ENCODE measurements around the gene FBXL13.
"Not testable (repeated sequence)": the region's sequence is repeated elsewhere in the genome, so short reads cannot be mapped to it uniquely, and the experiment has no call there.

FBXL13 gene

GRCh38 chr7:102819151-102819550 lies 255.4 kb downstream of the FBXL13 start:
- no peak for DNase-seq (ENCODE audit: low read depth in 2 of 2)

- DNase-seq (ENCODE audit: low read depth in 2 of 2), result no peak
These were observed 256.7 kb downstream of the FBXL13 start for GRCh38 chr7:102817616-102818573.

GRCh38 chr7:102814025-102814471 lies 260.5 kb downstream of the FBXL13 start:
- DNase-seq (ENCODE audit: low read depth in 2 of 2), result no peak

GRCh38 chr7:102813191-102814024 lies 261.2 kb downstream of the FBXL13 start:
- DNase-seq (ENCODE audit: low read depth in 2 of 2), result no peak

- no peak for DNase-seq (ENCODE audit: low read depth in 2 of 2)
These were observed 262.5 kb downstream of the FBXL13 start for GRCh38 chr7:102811942-102812678.

- no peak for DNase-seq (ENCODE audit: low read depth in 2 of 2)
These were observed 263.7 kb downstream of the FBXL13 start for GRCh38 chr7:102810916-102811315.

GRCh38 chr7:102806613-102807012 lies 268.0 kb downstream of the FBXL13 start:
- DNase-seq (ENCODE audit: low read depth in 2 of 2), result no peak

- not testable (repeated sequence) for DNase-seq (ENCODE audit: low read depth in 2 of 2)
These were observed 278.5 kb downstream of the FBXL13 start for GRCh38 chr7:102795987-102796595.

GRCh38 chr7:102794567-102794966 lies 280.0 kb downstream of the FBXL13 start:
- DNase-seq (ENCODE audit: low read depth in 2 of 2), result not testable (repeated sequence)

GRCh38 chr7:102791831-102792230 lies 282.8 kb downstream of the FBXL13 start:
- DNase-seq (ENCODE audit: low read depth in 2 of 2), result not testable (repeated sequence)

- DNase-seq (ENCODE audit: low read depth in 2 of 2), result not testable (repeated sequence)
These were observed 283.2 kb downstream of the FBXL13 start for GRCh38 chr7:102791367-102791766.

GRCh38 chr7:102790364-102791100 lies 284.1 kb downstream of the FBXL13 start:
- DNase-seq (ENCODE audit: low read depth in 2 of 2), result not testable (repeated sequence)

GRCh38 chr7:102788770-102789169 lies 285.8 kb downstream of the FBXL13 start:
- DNase-seq (ENCODE audit: low read depth in 2 of 2), result not testable (repeated sequence)

GRCh38 chr7:102780926-102781325 lies 293.7 kb downstream of the FBXL13 start:
- not testable (repeated sequence) for DNase-seq (ENCODE audit: low read depth in 2 of 2)

GRCh38 chr7:102778663-102779062 lies 295.9 kb downstream of the FBXL13 start:
- DNase-seq (ENCODE audit: low read depth in 2 of 2), result not testable (repeated sequence)

GRCh38 chr7:102776217-102776616 lies 298.4 kb downstream of the FBXL13 start:
- DNase-seq (ENCODE audit: low read depth in 2 of 2), result not testable (repeated sequence)

GRCh38 chr7:102770467-102770866 lies 304.1 kb downstream of the FBXL13 start:
- not testable (repeated sequence) for DNase-seq (ENCODE audit: low read depth in 2 of 2)

GRCh38 chr7:102769657-102770192 lies 304.9 kb downstream of the FBXL13 start:
- DNase-seq (ENCODE audit: low read depth in 2 of 2), result not testable (repeated sequence)

- not testable (repeated sequence) for DNase-seq (ENCODE audit: low read depth in 2 of 2)
These were observed 311.2 kb downstream of the FBXL13 start for GRCh38 chr7:102763295-102763905.

Measured in stimulated activated CD4-positive, alpha-beta T cell treated with anti-CD3 and anti-CD28 coated beads, Interleukin-1b, Interleukin-23, amount 100 ng/mL, for 4 hours (primary cell).